Fibroblast of peridontal ligament (primary cell): ENCODE measurements around the gene ABHD5.
"Not testable (repeated sequence)": the region's sequence is repeated elsewhere in the genome, so short reads cannot be mapped to it uniquely, and the experiment has no call there.

Experiments
- DNase-seq: peaks from one replicate; pipeline ENCODE4 v3.0.0-alpha.2; 2010; ENCODE audit errors: extremely low read depth

ABHD5 gene

DNA sequence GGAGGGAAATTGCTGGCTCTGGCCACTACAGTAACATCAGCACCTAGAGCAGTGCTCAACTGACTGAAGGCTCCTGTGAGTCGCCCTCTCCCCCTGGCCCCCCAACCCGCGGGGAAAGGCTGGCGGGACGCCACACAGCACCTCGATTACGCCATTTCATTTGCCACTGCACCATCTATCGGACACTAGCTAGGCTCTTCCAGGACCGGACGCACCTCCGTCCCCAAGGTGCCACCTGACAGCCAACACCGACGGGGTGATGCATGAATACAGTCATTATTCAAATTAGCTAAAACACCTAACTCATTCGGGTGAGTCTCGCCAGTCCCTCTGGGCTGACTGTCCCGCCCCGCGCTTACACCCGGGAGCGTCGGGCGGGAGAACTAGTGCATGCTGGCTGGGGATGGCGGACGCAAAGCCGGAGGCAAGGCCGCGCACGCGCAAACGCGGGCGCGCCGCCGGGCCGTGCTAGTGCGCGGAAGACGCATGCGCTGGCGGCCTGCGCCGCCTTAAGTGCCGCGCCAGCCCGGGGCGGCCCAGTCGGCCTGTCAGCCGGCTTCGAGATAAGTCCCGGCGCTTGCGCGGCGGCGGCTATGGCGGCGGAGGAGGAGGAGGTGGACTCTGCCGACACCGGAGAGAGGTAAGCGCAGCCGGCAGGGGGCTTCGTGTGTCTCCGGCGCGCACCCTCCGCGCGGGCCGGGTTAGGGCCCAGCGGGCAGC lies at the start of gene ABHD5:
ABHD5 (plus strand) TSS at position 539 of the 720 bp plus-strand sequence; CDS start at position 594, 55 bp downstream.
- peak; percentile 94 for DNase-seq

DNA sequence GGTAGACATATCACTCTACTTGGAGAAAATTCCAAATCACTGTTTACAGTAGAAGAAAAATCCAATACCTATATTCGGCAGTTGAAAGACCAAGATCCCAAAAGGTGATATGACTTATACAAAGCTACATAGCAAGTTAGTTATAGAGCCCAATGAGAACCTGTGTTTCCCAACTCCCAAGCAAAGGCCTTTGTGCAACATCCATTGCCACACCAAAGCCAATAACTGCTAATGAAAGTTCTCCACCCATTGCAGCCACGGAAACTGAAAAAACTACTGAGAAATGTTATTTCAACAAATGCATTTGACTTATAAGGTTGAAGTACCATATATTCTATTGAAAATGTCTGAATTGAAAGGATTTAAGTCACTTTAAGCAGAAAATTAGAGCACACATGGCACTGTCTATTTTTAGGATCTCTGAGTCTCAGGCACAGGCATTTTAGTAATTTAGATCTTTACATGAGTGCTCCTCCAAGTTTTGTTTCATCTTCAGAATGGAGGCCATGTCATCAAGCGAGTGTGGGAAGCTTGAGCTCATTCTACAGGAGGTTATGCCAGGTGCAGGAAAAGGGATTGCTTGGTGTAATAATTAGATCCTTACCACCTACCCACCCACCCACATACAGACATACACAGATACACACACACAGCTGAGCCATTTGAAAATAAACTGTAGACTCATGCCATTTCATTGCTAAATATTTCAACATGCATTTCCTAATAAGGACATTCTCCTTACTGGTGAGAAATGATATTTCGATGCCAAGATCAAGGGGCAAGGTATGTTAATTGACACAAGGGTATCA lies 49.2 kb upstream of the ABHD5 start:
- DNase-seq: peak; percentile 66

DNA sequence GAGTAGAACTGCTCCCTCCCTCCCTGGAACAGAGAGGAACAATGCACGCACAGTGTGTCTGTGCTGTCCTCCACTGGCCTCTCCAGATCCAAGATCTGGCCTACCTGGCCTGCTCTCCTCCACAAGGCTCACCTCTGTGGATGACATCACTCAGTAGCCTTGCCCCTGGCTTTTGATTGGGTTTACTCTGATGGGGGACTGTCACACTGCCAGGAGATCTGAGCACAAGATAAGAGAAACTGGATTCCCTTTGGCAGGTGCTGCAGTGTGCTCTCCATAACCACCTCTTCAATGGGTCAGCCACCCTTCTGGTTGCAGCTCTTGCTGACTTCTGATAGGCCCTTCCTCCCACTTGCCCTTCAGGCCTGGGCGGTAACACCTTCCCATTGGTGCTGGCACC lies 46.3 kb upstream of the ABHD5 start:
- no peak for DNase-seq

DNA sequence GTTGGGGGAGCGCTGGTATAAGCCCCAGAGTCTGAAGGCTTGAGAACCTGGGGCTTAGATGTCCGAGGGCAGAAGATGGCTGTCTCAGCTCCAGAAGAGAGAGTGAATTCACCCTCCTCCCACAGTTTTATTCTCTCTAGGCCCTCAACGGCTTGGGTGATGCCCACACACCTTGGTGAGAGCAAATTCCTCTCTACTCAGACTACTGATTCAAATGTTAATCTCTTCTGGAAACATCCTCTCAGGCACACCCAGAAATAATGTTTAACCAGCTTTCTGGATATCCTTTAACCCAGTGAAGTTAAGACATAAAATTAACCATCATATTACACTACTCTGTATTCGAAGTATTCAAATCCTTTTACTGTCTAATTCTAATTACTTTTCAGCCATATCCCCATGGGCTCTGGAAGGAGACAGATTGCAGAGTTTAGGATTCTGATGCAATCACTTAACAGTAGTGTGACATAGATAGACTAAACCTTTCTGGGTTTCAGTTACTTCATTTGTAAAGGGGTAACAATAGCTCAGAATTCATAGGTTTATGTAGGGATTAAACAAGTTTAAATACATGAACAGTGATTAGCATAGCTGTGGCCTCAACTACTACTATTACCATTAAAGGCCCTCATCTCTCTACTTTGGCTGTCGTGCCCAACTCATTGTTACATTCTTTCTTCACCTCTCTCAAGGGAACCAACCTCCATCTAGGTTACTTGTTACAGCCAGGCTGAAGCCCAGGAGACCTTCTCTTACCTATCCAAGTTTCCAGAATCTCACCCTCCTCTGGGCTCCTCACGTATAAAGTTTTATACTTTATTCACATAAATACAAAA lies 43.2 kb upstream of the ABHD5 start:
- DNase-seq: peak; percentile 57

GRCh38 chr3:43648957-43649356 lies 41.8 kb upstream of the ABHD5 start:
- no peak for DNase-seq

- no peak for DNase-seq
Measured at GRCh38 chr3:43649365-43649968, 41.3 kb upstream of the ABHD5 start.

- no peak for DNase-seq
Measured at GRCh38 chr3:43650345-43650744, 40.4 kb upstream of the ABHD5 start.

- not testable (repeated sequence) for DNase-seq
Measured at GRCh38 chr3:43656390-43656789, 34.3 kb upstream of the ABHD5 start.

GRCh38 chr3:43659250-43659880 lies 31.4 kb upstream of the ABHD5 start:
- DNase-seq: no peak

DNA sequence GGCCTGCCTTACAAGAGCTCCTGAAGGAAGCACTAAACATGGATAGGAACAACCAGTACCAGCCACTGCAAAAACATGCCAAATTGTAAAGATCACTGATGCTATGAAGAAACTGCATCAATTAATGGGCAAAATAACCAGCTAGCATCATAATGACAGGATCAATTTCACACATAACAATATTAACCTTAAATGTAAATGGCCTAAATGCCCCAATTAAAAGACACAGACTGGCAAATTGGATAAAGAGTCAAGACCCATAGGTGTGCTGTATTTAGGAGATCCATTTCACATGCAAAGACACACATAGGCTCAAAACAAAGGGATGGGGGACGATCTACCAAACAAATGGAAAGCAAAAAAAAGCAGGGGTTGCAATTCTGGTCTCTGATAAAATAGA lies 29.4 kb upstream of the ABHD5 start:
- not testable (repeated sequence) for DNase-seq

DNA sequence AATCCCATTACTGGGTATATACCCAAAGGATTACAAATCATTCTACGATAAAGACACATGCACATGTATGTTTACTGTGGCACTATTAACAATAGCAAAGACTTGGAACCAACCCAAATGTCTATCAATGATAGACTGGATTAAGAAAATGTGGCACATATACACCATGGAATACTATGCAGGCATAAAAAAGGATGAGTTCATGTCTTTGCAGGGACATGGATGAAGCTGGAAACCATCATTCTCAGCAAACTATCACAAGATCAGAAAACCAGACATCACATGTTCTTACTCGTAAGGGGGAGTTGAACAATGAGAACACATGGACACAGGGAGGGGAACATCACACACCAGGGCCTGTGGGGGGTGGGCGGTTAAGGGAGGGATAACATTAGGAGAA lies 25.7 kb upstream of the ABHD5 start:
- DNase-seq: not testable (repeated sequence)

DNA sequence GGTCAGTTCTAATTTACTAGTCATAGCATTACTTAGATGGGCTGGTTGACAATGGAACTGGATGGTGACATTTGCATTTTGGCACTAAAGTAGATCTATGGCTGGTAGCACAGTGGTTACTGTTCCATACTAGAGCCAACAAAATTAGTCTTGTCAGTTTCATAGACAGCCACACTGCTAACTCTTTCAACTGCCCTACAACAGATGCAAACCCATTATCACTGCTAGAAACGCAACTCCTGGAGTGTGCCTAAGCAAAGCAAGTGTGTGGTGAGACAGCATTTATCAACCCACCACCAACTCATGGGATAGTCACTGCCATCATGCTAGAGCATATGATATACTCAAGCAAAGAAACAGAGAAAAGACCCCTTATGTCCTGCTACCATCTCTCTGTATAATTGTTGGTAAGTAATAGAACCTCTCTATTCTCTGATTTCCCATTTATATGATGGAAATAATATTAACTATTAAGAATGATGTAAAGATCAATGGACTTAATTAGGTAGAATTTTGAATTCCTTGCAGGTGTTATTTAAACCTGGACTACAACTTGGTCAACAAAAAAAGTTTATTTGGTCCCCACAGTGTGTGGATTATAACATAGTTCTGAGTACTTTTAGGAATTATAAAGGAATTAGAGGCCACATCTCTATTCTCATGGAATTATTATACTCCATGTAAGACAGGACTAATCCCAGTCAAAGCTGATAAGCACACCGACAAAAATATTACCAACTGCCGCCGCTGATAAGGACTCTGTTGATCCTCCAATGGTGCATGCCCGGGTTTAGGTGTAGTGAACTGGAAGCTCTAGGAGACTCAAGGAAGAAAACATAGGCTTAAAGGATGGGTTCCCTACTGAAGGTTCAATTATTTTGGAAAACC lies 19.9 kb upstream of the ABHD5 start:
- DNase-seq: no peak

DNA sequence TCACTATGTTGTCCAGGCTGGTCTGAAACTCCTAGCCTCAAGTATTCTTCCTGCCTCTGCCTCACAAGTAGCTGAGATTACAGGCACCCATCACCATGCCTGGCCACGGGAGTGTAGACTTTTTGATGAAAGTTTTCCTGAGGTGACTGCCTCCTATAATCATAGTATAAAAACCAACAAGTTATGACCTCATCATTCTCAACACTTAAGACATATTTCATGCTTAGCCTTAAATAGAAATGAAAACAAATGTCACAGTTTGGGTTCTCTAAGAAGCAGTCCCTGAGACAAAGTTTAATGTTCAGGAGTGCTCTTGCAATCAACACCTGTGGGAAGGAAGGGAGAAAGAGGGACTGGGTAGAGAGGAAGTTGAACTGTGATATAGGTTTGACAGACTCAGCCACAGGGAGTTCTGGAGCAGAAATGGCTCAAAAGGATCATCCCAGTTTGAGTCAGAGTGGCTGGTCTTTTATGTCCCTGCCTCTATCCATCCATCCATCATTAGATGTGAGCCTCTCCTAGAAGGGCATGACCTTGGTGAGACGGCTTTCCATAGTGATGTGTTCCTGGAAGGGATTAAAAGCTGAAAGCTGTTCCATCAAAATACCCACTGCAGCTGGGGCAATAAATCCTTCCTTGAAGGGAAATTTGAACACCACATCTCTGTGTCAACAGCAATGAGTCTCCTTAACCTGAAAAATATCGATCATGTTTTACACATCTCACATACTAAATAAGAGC lies 16.2 kb upstream of the ABHD5 start:
- no peak for DNase-seq

DNA sequence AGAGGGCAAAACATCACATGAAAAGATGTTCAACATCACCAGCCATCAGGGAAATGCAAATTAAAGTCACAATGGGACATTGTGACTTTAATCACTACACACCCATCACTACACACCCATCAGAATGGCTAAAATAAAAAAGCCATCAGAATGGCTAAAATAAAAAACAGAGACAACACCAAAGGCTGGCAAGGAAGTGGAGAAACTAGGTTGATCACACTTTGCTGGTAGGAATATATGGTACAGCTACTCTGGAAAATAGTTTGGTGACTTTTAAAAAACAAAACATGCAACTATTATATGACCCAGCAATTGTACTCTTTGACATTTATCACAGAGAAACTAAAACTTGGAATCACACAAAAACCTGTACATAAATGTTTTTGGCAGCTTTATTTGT lies 15.1 kb upstream of the ABHD5 start:
- DNase-seq: no peak

GRCh38 chr3:43676441-43676840 lies 14.3 kb upstream of the ABHD5 start:
- no peak for DNase-seq

DNA sequence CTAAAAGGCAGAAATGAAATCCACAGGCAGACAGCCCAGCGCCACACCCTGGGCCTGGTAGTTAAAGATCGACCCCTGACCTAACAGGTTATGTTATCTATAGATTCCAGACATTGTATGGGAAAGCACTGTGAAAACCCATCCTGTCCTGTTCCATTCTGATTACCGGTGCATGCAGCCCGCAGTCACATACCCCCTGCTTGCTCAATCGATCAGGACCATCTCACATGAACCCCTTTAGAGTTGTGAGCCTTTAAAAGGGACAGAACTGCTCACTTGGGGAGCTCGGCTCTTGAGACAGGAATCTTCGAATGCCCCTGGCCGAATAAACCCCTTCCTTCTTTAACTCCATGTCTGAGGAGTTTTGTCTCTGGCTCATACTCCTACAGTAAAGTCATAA lies 12.4 kb upstream of the ABHD5 start:
- not testable (repeated sequence) for DNase-seq

DNA sequence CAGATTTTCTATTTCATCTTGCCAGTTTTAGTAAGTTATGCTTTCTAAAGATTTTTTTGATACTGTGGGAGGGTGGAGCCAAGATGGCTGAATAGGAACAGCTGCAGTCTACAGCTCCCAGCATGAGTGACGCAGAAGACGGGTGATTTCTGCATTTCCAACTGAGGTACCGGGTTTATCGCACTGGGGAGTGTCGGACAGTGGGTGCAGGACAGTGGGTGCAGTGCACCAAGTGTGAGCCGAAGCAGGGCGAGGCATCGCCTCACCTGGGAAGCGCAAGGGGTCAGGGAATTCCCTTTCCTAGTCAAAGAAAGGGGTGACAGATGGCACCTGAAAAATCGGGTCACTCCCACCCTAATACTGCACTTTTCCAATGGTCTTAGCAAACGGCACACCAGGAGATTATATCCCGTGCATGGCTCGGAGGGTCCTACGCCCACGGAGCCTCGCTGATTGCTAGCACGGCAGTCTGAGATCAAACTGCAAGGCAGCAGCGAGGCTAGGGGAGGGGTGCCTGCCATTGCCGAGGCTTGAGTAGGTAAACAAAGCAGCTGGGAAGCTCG lies 11.8 kb upstream of the ABHD5 start:
- DNase-seq: not testable (repeated sequence)

- not testable (repeated sequence) for DNase-seq
Measured at GRCh38 chr3:43680857-43681256, 9.9 kb upstream of the ABHD5 start.

DNA sequence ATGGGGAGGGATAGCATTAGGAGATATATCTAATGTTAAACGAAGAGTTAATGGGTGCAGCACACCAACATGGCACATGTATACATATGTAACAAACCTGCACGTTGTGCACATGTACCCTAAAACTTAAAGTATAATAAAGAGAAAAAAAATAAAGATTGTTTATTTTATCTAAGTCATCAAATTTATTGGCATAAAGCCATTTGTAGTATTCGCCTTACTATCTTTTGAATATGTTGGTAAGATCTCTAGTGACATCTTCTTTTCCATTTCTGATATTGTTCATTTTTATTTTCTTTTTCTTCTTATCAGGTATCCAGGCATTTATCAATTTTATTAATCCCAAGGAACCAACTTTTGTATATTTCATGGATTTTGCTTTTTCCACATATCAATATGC lies 5.8 kb upstream of the ABHD5 start:
- DNase-seq: no peak
